HEK293 (cell line): ENCODE data around the gene CXCL5.

Source experiments
- CTCF ChIA-PET: fragments of 350-600 bp; formaldehyde crosslinking; extraction: SDS; loops from one replicate; lab custom pipeline; 2021; ENCODE audit warnings: antibody characterized with exemption; lab: Yijun Ruan, JAX
- POLR2A ChIA-PET: fragments of 300-600 bp; formaldehyde crosslinking; extraction: SDS; loops from one replicate; lab custom pipeline; 2020; ENCODE audit warnings: antibody characterized with exemption, inconsistent platforms; lab: Yijun Ruan, JAX
- H3K27ac ChIP-seq: fragments of 200-500 bp; sonication (Bioruptor generic); 2 replicates; pipeline ENCODE4 v1.5.1; 2014; ENCODE audit warnings: low read depth, low read length, control low read depth, inconsistent platforms; ENCODE audit errors: extremely low read depth
- H3K36me3 ChIP-seq, 2 experiments: fragments of 200-500 bp in 1 of 2; sonication (Bioruptor generic) in 1 of 2; 1 replicate in 1 of 2; 2 replicates in 1 of 2; pipeline ENCODE4 v1.5.1; 2014 to 2017; ENCODE audit warnings: inconsistent platforms in 2 of 2, low read length in 2 of 2; ENCODE audit not compliant: control insufficient read depth in 2 of 2, insufficient read depth in 1 of 2
- H3K4me1 ChIP-seq: fragments of 200-500 bp; sonication (Bioruptor generic); 2 replicates; pipeline ENCODE4 v1.5.1; 2014; ENCODE audit warnings: mild to moderate bottlenecking, low read length, inconsistent platforms; ENCODE audit not compliant: control insufficient read depth, insufficient read depth
- H3K4me3 ChIP-seq: 2 replicates; pipeline ENCODE4 v1.5.1; 2011; ENCODE audit warnings: low read depth, mild to moderate bottlenecking, control low read depth, low read length, moderate library complexity
- H3K9me3 ChIP-seq: fragments of 200-500 bp; sonication (Bioruptor generic); 2 replicates; pipeline ENCODE4 v1.5.1; 2014; ENCODE audit warnings: low read depth, low read length, inconsistent platforms; ENCODE audit not compliant: control insufficient read depth, insufficient read depth
- AEBP2 ChIP-seq: fragments of 450-650 bp; formaldehyde crosslinking; IDR thresholded peaks from 2 replicates; pipeline ENCODE4 v1.5.1; 2016; ENCODE audit warnings: missing biosample characterization, missing genetic modification characterization, borderline replicate concordance
- BCL11A ChIP-seq: fragments of 450-650 bp; formaldehyde crosslinking; IDR thresholded peaks from 2 replicates; pipeline ENCODE4 v1.5.1; 2016; ENCODE audit warnings: low read depth, missing biosample characterization, missing genetic modification characterization
- HOXC10 ChIP-seq: sonication (generic); formaldehyde crosslinking; IDR thresholded peaks from 2 replicates; pipeline ENCODE4 v1.8.1; 2023; ENCODE audit warnings: mild to moderate bottlenecking, missing genetic modification reagents
- KLF16 ChIP-seq: fragments of 450-650 bp; formaldehyde crosslinking; IDR thresholded peaks from 2 replicates; pipeline ENCODE4 v1.5.1; 2017; ENCODE audit warnings: missing biosample characterization, missing genetic modification characterization
- KLF7 ChIP-seq: fragments of 450-650 bp; formaldehyde crosslinking; IDR thresholded peaks from 2 replicates; pipeline ENCODE4 v1.5.1; 2016; ENCODE audit warnings: missing biosample characterization, missing genetic modification characterization, borderline replicate concordance
- MZF1 ChIP-seq: fragments of 450-650 bp; formaldehyde crosslinking; IDR thresholded peaks from 2 replicates; pipeline ENCODE4 v1.5.1; 2017; ENCODE audit warnings: missing biosample characterization, missing genetic modification characterization, borderline replicate concordance
- OSR2 ChIP-seq: fragments of 450-650 bp; formaldehyde crosslinking; IDR thresholded peaks from 2 replicates; pipeline ENCODE4 v1.5.1; 2016; ENCODE audit warnings: missing biosample characterization, missing genetic modification characterization
- PRDM1 ChIP-seq: fragments of 450-650 bp; formaldehyde crosslinking; IDR thresholded peaks from 2 replicates; pipeline ENCODE4; 2016; ENCODE audit warnings: missing biosample characterization, missing genetic modification characterization
- SCRT1 ChIP-seq: fragments of 450-650 bp; formaldehyde crosslinking; IDR thresholded peaks from 2 replicates; pipeline ENCODE4 v1.5.1; 2016; ENCODE audit warnings: missing biosample characterization, missing genetic modification characterization, borderline replicate concordance
- SP3 ChIP-seq: fragments of 450-650 bp; formaldehyde crosslinking; IDR thresholded peaks from 2 replicates; pipeline ENCODE4 v1.5.1; 2016; ENCODE audit warnings: missing biosample characterization, missing genetic modification characterization
- ZBTB17 ChIP-seq: fragments of 450-650 bp; formaldehyde crosslinking; IDR thresholded peaks from 2 replicates; pipeline ENCODE4 v1.5.1; 2016; ENCODE audit warnings: missing biosample characterization, missing genetic modification characterization
- ZBTB49 ChIP-seq: fragments of 450-650 bp; formaldehyde crosslinking; IDR thresholded peaks from 2 replicates; pipeline ENCODE4 v1.5.1; 2016; ENCODE audit warnings: missing biosample characterization, missing genetic modification characterization, low read depth
- ZNF10 ChIP-seq: fragments of 450-650 bp; formaldehyde crosslinking; IDR thresholded peaks from 2 replicates; pipeline ENCODE4 v1.5.1; 2017; ENCODE audit warnings: missing biosample characterization, missing genetic modification characterization
- ZNF132 ChIP-seq: fragments of 450-650 bp; formaldehyde crosslinking; IDR thresholded peaks from 2 replicates; pipeline ENCODE4 v1.5.1; 2017; ENCODE audit warnings: missing biosample characterization, missing genetic modification characterization, borderline replicate concordance
- ZNF24 ChIP-seq: fragments of 450-650 bp; formaldehyde crosslinking; IDR thresholded peaks from 2 replicates; pipeline ENCODE4 v1.5.1; 2016; ENCODE audit warnings: missing biosample characterization, missing genetic modification characterization
- ZNF416 ChIP-seq: fragments of 450-650 bp; formaldehyde crosslinking; IDR thresholded peaks from 2 replicates; pipeline ENCODE4 v1.5.1; 2016; ENCODE audit warnings: missing biosample characterization, missing genetic modification characterization
- ZNF48 ChIP-seq: fragments of 450-650 bp; formaldehyde crosslinking; IDR thresholded peaks from 2 replicates; pipeline ENCODE4 v1.5.1; 2016; ENCODE audit warnings: missing biosample characterization, missing genetic modification characterization
- ZNF510 ChIP-seq: fragments of 450-650 bp; formaldehyde crosslinking; IDR thresholded peaks from 2 replicates; pipeline ENCODE4 v1.5.1; 2018; ENCODE audit warnings: mild to moderate bottlenecking, missing genetic modification characterization, missing biosample characterization; ENCODE audit not compliant: insufficient replicate concordance
- ZNF549 ChIP-seq: fragments of 450-650 bp; IDR thresholded peaks from 2 replicates; pipeline ENCODE4 v1.5.1; 2018; ENCODE audit warnings: missing biosample characterization, missing genetic modification characterization, mild to moderate bottlenecking, inconsistent platforms, moderate library complexity
- ZNF621 ChIP-seq: fragments of 450-650 bp; formaldehyde crosslinking; IDR thresholded peaks from 2 replicates; pipeline ENCODE4 v1.5.1; 2017; ENCODE audit warnings: missing biosample characterization, missing genetic modification characterization
- ZNF791 ChIP-seq: fragments of 450-650 bp; formaldehyde crosslinking; IDR thresholded peaks from 2 replicates; pipeline ENCODE4 v1.5.1; 2016; ENCODE audit warnings: missing biosample characterization, missing genetic modification characterization
- ZSCAN16 ChIP-seq: fragments of 450-650 bp; formaldehyde crosslinking; IDR thresholded peaks from 2 replicates; pipeline ENCODE4 v1.5.1; 2016; ENCODE audit warnings: missing biosample characterization, missing genetic modification characterization

The CXCL5 gene

GRCh38 chr4:74012130-74012529 lies 13.7 kb upstream of the CXCL5 start:
- POLR2A ChIA-PET: no interaction called here
- Histone ChIP-seq H3K4me3 (no peak overlapping the region), H3K36me3 (no peaks in the 10 kb centered on the region), H3K9me3 (no peaks in the 10 kb centered on the region), H3K4me1 (no peaks in the 10 kb centered on the region), H3K27ac (no peak overlapping the region)
- CTCF ChIA-PET: no interaction called here
- TF ChIP-seq ZBTB49 (tag by site-specific recombination): no peak
- TF ChIP-seq ZNF10: no peak
- no peak for TF ChIP-seq KLF16 (tag by site-specific recombination)
- no peak for TF ChIP-seq PRDM1
- no peak for TF ChIP-seq ZNF621 (tag by site-specific recombination)
- TF ChIP-seq SCRT1 (tag by site-specific recombination): no peak
- no peak for TF ChIP-seq OSR2 (tag by site-specific recombination)
- no peak for TF ChIP-seq ZNF416 (tag by site-specific recombination)
- no peak for TF ChIP-seq ZNF48 (tag by site-specific recombination)
- no peak for TF ChIP-seq SP3 (tag by site-specific recombination)
- no peak for TF ChIP-seq ZNF510 (tag by site-specific recombination)
- no peak for TF ChIP-seq ZNF549 (tag by site-specific recombination)
- TF ChIP-seq ZSCAN16 (tag by site-specific recombination): no peak
- TF ChIP-seq BCL11A (tag by site-specific recombination): no peak

GRCh38 chr4:74009307-74009706 lies 10.8 kb upstream of the CXCL5 start:
- TF ChIP-seq ZNF791: no peak
- no peak for TF ChIP-seq ZBTB17 (tag by site-specific recombination)
- TF ChIP-seq KLF7: no peak
- no peak for TF ChIP-seq AEBP2 (tag by site-specific recombination)
- no peak for TF ChIP-seq HOXC10 (CRISPR knock-in tag)
- no peak for TF ChIP-seq ZNF132 (tag by site-specific recombination)
- TF ChIP-seq ZNF24 (tag by site-specific recombination): no peak
- no peak for TF ChIP-seq MZF1 (tag by site-specific recombination)
- ChIA-PET POLR2A (no interaction called here), CTCF (no interaction called here)
- Histone ChIP-seq H3K4me1 (no peaks in the 10 kb centered on the region), H3K4me3 (no peak overlapping the region), H3K36me3 (no peaks in the 10 kb centered on the region), H3K9me3 (no peaks in the 10 kb centered on the region), H3K27ac (no peak overlapping the region)
